ENCODE measurements around the gene PLA2G4E.
A peak's percentile ranks its signal among the peaks of the same experiment; 100 is the strongest.

PLA2G4E gene

DNA sequence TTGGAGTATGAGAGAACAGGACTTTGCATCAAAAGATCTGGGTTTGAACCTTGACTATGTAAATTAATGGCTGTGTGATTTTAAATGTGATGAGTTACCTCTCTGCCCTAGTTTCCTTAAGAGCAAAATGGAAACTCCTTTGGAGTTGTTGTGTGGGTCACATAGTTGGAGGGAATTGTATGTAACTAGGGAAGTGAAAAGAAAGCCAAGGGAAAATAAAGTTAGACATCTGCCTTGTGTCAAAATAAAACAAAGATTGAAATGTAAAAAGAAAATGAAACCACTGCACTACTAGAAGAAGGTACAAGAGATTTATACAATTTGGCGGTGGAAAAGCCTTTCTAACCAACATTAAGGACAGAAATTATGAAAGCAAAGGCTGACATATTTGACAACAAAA, 46.8 kb downstream of the PLA2G4E start:
- DNase-seq = no peak

DNA sequence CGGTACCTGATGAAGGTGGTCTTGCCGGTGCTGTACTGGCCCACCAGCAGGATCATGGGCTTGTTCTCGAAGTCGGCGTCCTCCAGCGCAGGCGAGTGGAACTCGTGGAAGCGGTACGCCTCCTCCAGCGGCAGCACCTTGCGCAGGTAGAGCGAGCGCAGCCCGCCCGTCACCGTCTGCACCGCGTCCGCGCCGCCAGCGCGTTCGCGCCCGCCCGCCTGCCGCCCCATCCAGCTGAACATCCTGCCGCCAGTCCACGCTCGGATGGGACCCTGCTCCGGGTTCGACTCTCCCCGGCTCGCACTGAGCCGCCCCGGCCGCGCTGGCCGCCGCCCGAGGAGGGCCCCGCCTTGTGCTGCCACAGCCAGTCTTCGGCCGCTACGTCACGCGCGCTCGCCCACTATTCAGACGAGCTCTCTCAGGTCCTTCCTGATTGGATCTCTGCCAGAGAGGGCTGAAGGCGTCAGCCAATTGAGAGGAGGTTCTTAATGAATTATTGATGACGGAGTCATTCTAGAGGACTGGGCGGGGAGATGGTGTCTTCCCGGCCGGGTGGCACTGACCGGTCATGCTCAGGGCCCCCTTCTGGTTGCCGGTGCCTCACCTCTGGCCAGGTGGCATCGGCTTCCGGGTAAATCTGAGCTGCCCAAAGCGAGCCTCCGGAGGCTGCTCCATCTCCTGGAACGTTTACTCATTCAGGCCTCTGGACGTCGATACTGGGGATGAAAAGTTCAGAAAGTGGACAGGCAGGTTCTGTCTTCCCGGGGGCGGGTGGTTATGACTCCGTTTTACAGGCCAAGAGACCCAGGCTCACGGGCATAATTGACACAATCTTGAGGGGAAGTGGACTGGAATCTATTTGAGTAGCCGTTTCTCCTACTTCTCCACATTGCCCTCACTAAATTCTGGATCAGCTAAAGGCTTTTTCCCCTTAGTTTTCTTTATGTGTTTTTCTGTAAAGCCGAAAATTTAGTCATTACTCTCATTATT, 48.3 kb downstream of the PLA2G4E start, which contains the start of gene EHD4:
Gene EHD4, minus strand, starts transcription at position 305 of the 990 bp plus-strand sequence. Its CDS starts 63 bp downstream, at position 242.
- DNase-seq = peak; percentile 83 to 86

DNA sequence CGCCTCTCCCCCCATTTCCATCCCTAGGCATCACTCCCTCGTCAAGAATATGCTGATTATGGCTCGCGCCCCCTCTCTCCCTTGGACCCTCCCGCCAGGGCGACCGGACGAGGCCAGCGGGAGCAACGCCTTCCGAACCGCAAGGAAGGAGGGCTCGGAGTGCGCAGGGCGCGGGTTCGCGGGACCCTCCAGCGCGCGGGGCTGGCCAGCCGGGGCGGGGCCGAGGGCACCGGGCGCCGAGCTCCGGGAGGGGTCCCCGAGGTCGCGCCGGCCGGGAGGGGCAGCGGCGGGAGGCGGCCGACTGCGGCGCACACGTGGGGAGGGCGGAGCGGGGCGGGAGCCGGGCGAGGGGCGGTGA, 49.0 kb downstream of the PLA2G4E start:
- DNase-seq = no peak

DNA sequence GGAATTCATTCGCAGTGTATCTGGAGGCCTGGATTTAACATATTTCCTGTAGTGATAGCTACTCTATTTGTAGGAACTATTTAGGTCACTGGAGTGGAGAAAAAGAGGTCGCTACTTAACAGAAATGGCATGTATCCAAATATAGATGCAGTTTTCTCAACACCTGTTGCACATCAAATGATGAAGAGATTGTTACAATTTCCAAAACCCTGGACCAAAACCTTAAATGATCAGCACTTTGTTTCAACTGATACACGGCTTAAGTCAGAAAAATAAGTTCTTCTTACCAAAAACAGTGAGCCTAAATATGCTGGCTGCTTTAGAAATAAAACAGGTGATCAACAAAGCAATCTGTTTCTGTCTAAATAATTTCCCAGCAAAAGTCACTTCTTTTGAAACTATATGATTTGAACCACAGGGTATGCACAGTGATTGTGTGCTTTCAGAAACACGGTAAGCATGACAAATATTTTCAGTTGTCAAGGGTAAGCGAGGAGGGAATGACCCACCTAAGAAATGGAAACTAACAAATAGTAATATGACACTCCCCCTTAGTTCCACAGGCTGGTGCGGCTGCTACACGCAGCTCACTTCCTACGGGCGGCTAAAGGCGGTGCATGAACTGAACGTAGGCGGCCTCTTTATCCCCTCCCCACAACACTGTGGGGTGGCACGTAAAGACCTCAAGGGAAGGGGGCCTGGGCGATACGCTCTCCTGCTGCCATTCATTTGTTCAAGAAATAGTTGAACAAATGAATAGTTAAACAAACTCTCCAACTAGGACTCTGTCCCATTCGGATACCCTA, 49.5 kb downstream of the PLA2G4E start:
- peak; percentile 20 to 33 for DNase-seq

DNA sequence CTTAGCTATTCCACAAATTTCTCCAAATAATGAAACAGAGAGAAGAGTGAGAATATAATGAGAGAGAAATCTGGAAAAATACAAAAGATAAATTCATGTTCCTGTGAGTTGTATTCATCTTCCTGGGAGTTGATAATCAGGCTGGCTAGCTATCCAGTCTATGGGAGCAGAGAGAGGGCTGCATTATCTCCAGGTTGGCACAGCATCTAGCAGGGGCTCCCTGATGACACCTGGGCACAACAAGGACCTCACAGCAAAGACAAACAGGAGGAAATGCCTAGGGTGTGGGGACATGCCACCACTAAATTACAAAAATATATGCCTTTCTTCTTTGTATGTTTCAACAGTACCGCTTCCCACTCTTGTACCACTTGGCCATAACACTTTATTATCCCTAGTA, 50.4 kb downstream of the PLA2G4E start:
- DNase-seq = no peak

DNA sequence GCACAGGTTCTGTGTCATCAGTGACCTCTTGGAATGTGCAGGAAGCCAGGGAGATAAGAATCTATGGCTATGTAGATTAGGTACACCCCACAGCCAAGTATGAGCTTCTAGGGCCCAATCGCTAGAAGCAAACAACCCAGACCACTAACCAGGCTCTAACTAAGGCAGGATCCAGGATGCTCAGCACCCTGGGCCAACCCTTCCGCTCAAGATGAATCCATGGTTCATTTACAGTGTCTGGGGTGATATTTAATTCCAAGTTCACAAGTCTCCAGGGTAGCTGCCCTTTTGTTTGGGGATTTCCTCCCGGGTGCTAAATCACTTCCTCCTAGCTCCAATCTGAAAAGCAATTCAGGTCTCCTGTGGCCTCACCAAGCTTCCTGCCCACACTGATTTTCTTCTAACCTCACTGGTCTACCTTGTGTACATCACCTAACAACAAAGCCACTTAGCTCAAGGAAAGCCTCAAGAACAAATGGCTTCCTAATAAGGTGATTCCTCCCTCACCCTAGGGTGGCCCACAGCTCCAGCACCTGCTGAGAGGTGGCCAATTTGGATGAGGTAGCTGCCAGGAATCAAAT, 50.9 kb downstream of the PLA2G4E start:
- DNase-seq = no peak

DNA sequence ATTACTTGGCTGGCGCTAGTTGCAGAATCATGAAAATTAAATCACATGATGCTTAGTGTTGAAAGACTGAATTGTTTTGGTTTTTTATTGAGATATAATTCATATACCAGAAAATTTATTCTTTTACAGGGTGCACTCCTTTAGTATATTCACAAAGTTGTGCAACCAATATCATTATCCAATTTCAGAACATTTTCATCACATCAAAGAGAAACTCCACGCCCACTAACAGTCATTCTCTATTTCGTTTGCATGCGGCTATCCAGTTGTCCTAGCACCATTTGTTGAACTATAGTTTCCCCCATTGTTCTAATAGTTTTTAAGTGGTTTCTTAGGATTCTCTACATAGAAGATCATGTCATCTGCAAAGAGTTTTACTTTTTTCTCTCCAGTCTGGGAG, 52.1 kb downstream of the PLA2G4E start:
- DNase-seq = no peak

DNA sequence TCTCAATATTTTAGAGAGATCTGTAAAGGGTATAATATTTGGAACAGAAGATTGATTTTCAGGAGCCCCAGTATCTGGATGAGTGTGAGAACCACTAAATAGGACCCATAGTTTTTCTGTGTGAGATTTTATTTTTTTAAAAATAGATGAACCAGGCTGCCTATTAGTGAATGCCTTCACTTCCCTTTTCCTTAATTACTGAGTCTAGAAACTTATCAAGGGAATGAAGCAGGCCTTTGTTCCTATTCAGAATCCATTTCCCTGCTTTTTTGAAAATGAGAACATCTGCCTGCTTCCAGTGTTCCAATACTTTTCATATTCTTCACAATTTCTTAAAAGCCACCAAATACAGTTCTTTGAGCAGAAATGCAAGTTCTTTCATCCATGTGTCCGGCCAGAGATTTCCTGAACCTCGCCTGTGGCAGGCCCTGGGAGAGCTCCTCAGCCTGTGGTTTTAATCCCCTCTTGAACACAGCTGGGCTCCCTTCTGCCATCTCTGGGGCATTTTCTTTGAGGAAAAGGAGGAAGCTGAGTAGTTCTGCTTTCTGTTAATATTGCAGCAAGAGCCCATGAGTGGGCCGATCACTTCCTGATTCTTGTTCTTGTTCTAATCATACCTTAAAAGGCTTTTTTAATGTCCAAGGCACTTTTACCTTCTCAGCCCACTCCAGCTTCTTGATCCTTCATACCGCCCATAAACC, 53.2 kb downstream of the PLA2G4E start:
- DNase-seq = peak; percentile 90

DNA sequence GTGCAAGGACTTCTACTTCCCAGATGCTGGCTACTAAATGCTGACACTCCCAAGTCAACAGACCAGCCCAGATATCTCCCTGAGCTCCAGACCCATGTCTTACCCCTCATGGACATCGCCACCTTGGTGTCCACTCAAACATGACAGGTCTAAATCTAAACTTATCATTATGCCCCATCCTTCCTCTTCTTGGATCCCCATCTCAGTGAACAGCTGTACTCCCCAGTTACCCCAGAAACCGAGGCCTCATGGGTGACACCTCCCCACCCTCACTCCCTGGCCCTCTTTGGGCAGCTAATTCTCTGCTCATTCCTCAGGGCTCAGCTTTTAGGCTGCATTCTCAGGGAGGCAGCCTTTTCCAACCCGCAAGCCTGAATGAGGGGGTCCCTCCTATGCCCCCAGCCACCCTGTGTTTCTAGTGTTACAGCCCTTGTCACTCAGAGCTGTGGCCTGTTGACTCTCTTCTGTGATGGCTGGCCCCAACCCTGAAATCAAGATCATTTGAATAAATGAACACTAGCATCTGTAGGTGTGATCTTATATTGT, 53.8 kb downstream of the PLA2G4E start:
- DNase-seq = no peak

DNA sequence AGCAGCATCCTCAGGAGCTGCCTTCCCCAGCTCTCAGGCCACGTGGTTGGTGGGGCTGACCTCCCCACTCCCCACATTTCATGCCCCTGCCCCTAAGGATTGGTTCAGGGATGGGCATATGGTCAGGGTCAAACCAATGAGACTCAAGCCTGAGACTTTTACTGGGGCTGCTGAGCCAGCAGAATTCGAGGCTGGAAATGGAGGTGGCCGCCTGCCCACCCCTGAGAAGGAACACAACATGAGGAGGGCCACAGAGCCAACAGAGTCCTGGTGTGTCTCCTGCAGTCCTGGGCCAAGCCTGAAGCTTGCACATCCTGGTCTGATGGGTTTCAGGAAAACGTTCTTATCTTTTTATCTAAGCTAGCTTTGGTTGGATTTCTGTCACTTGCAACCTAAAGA, 54.4 kb downstream of the PLA2G4E start:
- no peak for DNase-seq

DNA sequence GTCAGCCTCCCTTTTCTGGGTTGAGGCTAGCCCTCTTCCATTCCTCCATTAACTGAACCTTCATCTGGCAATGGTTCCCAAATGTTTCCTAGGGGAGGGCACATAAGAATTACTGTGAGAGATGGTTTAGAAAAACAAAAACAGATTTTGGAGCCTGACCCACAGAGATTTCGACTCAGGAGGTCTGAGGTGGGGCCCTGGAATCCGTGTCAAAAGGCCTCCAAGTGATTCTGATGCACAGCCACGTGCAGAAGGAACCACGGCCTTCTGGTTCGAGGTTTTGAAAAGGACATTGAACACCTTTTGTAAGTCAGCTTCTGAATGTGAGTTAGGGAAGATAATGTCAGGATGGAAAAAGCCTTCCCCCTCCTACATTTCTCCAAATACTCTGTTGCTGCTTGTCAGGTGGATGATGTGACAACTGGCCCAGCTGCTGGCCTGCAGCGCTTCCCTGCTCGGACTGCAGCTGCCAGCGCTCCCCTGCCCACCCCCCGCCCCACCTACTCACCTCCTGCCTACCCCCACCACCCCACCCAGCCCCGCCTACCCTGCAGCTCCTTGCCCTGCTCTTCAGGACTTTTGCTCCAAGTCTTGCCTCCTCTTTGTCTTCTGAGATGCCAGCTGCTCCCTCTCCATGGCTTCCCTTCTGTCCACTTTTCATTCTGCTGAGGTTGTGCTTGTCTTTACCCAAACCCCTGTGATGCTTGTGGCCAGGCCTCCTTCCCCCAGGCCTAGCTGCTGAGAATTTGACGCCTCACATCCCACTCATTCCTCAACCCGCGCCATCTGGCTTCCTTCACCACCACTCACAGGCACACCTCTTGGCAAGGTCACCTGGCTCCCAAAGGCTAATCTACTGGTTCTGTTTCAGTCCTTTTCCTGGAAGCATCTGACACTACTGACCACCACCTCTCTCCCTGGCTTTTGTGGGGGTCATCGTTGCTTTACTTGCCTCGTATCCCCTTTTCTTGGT, 55.1 kb downstream of the PLA2G4E start:
- DNase-seq = no peak

DNA sequence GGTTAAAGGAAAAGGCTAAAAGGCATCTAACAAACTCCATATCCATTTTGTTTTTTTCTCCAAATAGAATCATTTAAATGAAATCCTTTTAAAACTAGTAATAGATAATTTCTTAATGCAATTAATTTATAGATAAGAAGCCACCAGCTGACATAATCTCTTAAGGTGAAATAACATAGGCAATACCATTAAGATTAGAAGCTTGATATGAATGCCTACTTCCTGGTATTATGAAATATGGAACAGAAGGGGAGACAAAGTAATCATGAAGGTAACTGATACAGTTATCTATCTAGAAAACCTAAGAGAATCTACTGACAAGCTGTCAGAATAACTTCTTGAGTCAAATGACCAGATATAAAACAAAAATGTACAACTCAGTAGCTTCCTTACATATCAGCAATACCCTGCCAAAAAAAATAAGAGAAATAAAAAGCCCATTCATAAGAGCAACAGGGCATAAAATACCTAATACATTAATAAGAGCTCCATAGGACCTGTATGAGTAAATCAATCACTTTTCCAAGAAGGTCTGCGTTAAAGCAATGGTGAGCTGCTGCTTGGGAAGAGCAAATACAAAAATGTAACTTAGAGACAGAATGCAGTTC, 59.1 kb downstream of the PLA2G4E start:
- no peak for DNase-seq

DNA sequence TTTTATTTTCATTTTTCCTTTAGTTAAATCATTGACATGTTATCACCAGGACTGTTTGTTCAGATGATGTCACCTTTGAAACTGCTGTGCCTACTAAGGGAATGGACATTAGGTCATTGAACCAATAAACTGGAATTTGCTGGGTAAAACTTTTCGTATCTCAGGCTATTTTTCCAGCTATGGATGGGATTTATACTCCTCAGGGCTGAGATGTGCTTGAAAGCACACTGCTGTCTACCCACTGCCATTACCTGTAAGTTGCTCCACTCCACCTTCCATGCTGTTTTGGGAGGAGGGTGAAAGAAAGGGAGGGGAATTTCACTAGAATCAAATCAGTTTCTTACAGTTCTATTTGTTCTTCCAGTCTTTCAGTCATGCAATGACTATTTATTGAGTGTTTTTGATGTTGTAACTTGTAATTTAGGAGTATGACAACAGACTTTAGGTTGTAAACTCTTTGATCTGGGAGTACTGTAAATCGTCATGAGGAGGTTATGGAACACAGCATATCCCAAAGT, 59.8 kb downstream of the PLA2G4E start:
- DNase-seq = no peak

DNA sequence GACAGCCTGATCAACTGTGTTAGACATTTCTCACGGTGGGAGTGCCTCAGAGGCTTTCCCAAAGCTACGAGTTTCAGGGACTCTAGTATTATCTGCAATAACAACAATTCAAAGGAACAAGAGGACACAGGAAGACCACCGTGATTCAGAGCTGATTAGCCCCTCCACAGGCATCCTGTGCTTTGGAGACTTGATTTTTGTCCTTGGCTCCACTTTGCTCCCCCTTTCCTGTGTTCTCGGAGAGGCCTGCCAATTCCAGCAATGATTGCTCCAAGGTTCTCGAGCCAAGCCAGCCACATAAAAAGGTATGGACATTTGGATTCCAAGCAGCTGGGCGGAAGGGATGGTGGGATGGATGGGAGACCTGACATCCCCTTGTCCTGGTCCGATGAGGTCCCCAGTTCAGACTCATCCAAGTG, 62.8 kb downstream of the PLA2G4E start:
- no peak for DNase-seq

DNA sequence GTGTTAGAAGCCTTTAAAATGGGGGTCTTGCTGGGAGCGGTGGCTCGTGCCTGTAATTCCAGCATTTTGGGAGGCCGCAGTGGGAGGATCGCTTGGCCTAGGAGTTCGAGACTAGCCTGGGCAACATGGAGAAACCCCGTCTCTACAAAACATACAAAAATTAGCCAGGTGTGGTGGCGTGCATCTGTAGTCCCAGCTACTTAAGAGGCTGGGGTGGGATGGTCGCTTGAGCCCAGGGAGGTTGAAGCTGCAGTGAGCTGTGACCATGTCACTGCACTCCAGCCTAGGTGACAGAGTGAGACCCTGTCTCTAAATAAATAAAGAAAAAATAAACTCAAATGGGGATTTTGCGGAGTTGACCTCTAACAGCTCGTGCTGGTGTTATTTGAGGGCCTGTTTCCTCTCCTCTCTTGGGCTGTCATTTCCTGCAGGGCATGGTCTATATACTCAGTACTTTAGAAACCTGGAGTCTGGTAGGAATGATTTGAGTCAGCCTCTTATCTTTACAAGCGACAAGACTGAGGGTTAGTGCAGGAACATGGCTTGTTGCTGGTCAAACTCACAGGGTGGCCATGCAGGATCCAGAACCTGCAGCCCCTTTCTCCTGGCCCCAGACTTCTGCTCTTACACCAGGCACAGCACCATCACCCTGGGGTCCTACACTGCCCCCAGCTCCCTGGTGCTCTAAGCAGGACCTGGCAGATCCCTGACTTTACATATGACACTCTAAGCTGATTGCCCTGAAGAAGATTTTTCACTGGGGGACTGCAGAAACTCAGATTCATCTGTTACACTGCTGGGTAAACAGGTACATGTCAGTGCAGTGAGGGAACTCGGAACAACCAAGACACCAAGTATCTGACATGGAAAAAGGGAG, 63.6 kb downstream of the PLA2G4E start:
- DNase-seq = no peak

DNA sequence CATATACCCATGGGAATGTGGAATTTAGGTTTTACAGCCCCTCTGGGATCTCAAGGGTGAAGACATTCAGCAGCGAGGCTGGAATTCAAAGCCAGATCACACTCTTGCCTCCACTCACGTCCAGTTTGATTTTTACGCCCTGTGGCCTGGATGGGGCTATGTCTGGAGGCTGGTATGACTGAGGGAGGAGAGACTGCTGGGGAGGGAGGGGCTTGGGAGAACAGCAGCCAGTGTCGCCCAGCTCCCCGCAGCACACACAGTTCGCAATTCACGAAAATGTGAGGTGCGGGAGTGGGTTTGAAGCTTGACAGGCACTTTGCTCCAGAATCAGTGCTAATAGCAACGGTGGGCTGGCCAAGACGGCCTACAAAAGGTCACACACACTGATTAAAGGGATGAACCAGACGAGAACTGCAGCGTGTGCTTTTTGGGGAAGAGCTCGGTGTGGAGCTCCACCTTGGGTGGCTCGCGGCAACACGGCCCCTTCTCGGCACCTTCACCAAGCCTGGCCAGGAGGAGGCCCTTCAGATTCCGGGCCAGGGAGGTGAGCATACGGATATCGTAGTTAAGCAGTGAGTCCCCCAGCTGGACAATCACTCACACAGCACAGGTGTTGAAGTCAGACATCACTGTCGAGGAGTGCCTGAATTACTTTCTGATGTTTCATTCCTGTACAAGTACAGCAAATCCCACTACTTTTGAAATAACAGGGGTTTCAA, 64.9 kb downstream of the PLA2G4E start:
- no peak for DNase-seq

DNA sequence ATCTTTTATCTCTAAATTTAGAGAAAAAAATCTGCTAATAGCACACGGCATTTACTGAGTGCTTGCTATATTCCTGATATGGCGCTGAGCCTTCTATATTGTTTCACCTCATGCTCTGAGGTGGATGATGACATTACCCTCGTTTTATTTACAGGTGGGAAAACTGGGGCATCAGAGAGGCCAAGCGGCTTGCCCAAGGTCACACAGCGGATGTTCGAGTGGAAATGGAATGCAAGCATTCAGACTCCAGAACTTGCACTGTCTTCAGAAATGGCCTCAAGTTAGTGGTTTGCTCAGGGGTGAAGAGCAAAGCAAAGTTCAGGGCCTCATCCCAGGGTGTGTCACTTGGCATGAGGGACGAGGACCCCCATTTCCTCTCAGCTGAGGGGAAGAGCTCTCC, 65.7 kb downstream of the PLA2G4E start:
- DNase-seq = no peak

DNA sequence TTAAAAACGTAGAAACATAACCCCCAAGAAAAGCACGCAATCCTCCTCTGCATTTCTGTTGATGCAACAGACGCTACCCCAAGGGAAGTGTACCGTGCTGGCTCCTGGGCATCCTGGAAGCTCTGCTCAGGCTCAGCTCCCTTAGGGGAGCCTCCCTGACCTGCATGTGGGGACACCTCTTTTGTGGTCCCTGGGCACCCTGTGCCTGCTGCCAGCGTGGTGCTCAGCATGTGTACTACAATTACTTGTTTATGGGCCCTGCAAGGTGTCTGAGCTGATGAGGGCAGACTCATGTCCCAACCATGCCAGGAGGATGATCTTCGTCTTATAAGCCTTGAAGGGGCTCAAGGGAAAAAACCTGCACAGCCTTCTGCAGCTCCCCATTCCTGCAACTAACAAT, 66.8 kb downstream of the PLA2G4E start:
- no peak for DNase-seq

All from Kasumi-1 (cell line).